Measurements from ENCODE around the gene ALDH4A1.

The ALDH4A1 gene

DNA sequence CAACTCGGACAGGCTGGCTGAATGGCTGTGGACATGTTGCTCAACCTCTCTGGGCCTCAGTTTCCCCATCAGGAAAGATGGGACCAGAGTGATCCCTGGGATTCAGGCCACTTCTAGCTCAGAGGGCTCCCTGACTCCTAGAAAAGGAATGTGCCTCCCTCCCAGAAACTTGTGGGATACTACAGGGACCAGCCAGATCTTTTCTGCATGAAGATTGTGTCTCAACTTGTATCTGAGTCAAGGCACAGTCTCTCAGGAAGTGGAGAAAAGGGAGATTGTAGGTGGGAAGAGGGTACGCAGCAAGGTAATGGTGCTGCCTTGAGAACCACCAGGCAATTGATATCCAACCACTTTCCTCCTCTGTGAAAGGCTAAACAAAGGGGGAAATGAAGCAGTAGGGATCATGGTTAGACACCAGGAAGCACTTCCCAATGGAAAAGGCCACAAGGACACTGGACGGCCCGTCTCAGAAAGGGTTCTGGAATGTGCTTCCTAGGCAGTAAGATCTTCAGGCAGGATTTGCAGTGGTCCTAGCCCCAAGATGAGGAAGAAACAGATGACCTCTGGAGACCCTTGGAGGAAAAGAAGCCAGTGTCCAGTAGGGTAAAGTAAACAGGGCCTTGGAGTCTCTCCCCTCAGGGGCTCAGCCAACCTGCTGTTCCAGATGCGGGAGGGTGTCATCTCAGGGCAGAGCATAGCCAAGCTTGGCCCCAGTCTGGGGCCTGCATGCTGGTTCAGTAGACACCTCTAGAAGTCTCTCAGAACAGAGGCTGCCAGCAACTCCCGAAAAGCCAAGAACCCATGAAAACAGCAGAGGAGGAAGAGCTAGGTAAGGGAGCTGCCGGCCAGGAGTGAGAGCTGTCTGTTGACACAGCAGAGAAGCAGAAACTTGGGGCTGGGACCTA lies 37.3 kb upstream of the ALDH4A1 start:
- no peak for DNase-seq

DNA sequence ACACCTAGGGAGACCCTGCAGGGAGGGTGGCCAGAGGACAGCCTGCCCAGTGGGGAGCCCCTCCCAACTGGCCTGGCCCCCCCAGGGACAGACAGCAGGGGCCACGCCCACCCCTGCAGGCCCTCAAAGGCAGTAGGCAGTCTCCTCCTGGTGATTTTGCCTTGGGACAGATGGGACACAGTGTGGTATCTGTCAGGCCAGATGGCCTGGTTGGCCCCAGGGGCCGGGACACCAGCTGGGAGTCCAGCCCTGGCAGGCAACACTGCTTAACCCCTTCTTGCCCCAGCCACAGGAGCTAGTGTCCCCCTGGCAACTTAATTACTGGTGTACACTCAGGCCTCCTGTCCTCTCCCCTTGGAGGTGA lies 36.3 kb upstream of the ALDH4A1 start:
- no peak for DNase-seq

DNA sequence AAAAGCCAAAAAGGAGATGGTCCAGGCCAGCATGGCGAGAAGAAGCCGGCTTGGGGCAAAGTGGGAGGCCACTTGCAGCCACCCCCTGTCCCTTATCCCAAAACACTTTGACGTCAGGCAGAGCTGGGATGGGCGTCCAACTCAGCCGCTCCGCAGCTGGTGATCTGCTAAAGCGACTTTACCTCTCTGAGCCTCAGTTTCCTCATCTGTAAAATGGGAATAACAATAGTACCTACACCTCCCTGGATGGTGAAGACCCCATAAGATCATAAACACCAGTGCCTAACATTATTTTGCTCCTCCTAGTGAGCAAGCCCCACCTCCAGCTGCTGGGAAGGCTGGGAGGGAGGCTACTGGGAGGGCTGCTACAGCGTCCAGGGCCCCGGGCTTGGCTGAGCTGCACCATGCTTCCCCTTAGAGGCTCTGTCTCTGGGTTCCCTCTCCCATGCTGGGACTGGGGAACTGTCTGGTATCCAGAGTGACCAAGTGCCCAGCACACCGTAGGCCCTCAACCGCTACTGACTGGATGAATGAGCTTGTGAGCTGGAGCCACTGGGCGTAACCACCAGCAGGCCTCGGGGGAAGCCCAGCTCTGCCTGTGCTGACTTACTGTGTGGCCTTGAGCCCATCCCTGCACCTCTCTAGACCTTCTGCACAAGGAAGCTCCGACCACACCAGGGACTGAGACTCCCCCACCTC lies 35.8 kb upstream of the ALDH4A1 start:
- no peak for DNase-seq

- DNase-seq, result no peak
Measured at GRCh38 chr1:18937539-18937938, 35.2 kb upstream of the ALDH4A1 start.

GRCh38 chr1:18936814-18937481 lies 34.6 kb upstream of the ALDH4A1 start:
- DNase-seq, result no peak

DNA sequence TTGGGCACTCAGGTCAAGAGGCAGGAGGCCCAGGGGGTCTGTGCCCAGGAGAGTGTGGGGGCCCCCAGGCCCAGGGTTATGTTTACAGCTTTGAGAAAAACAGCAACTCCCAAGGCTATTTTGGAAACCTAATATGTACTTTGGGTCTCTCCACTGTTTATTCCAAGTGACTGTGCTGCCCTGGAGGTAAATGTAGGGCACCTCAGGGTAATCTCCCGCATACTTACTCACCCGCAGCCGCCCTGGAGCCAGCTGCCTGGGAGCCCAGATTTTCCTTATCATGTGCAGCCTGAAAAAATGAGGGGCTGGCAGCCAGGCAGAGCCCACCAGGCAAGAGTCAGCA lies 34.1 kb upstream of the ALDH4A1 start:
- DNase-seq, result no peak

- no peak for DNase-seq
Measured at GRCh38 chr1:18934205-18935000, 32.0 kb upstream of the ALDH4A1 start.

DNA sequence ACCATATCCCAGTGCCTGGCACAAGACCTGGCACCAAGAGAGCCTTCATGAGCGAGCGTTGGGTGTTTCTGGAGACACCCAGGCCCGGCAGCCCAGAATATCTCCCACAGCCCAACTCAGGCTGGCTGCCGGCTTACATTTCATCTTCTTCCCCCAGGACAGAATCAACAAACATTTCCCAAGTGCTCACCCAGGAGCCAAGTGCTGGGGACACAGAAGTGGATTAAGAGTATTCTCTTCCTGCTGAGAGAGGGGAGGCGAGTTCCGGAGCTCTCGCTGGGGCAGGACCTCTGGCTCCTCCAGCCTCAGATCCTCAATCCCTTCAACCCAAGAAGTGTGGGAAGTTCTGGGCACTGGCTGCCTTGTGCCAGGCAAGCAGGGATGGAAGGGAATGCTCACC lies 30.5 kb upstream of the ALDH4A1 start:
- DNase-seq, result no peak

- no peak for DNase-seq
Measured at GRCh38 chr1:18932387-18932786, 30.0 kb upstream of the ALDH4A1 start.

DNA sequence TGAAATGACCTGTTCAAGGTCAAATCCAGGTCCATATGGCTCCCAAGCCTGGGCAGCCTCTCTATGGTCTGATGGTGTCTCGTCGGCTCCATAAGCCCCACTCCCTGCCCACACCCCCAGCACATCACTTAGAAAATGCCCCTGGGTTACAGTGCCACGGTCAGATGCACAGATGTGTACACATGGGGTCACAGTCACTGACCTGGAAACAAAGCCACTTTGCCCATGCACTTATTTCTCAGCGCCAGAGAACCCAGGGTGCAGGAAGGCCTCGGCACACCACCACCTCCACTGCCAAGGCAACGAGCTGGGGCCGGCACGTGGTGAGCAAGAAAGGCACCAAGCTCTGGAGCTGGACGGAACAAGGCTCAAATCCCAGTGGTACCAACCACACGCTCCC lies 29.4 kb upstream of the ALDH4A1 start:
- no peak for DNase-seq

GRCh38 chr1:18929686-18930085 lies 27.3 kb upstream of the ALDH4A1 start:
- no peak for DNase-seq

DNA sequence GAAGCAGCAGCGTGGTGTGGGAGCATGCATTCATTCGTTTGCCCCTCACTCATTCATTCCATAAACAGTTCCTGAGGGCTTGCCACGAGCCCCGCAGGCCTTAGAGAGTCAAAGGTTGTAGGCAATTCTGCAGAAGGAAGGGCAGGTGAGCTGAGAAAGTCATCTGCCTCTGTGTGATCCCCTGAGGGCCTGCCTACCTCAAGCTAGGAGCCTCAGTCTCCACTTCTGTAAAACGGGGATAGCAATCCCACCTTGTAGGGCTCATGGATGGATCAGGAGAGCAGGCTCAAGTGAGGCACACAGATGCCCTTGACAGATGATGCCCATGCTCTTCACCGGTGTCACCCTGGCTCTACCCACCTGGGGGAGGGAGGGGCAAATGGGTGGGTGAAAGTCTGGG lies 26.6 kb upstream of the ALDH4A1 start:
- DNase-seq, result no peak

GRCh38 chr1:18928406-18928805 lies 26.1 kb upstream of the ALDH4A1 start:
- no peak for DNase-seq

DNA sequence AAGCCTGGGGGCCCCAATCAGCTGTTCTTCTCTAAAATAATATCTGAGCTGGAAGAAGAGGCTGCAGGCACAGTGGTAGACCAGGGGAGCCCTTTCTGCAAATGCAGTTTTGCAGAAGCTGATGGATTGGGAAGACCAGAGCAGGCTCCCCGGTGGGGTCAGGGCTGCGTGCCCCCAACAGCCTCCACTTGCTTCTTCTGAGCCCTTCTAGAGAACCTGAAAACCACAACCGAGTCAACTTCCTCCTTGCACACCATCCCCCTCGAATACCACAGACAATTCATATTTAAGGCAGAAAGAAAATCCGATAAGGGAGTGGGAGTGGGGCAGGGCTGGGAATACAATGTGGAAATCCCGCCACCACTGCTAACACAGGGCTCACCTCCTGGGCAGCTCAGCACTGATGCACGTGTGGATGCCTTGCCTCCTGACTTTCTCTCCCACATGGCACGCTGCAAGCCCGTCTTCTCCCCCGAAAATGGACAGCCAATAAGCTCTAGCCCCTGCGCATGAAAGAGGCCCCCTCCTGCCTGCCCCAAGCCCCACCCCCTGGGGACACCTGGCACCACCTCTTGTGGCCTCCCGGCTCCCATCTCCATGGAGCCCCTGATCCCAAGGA lies 25.4 kb upstream of the ALDH4A1 start:
- no peak for DNase-seq

DNA sequence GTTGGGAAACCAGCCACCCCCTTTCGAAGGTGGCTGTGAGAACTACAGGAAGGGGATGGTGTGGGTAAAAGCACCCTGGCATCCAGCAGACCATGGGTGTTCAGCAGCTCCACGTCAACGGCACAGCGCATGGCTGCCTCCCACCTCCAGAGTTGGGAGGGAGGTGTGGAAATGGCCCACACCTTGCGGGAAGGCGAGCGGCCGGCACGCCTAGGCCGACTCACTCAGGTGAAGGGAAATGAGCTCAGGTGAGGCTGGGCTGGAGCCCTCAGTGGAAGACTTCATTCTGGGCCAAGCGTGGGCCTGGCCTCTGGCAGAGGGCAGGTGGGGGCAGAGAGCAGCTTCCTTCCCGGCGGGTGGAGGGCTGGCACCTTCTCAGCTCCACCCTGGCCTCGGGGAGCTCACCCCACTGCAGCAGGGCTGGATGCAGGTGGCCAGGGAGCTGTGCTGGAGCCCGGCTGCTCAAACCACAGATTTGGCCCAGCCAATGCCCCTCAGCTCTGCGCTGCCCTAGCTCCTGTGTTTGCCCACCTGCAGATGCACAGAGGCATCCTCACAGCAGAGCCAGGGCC lies 24.8 kb upstream of the ALDH4A1 start:
- peak; percentile 38 for DNase-seq

GRCh38 chr1:18926315-18927081 lies 24.1 kb upstream of the ALDH4A1 start:
- DNase-seq, result peak; percentile 80

- no peak for DNase-seq
Measured at GRCh38 chr1:18925279-18925678, 22.9 kb upstream of the ALDH4A1 start.

DNA sequence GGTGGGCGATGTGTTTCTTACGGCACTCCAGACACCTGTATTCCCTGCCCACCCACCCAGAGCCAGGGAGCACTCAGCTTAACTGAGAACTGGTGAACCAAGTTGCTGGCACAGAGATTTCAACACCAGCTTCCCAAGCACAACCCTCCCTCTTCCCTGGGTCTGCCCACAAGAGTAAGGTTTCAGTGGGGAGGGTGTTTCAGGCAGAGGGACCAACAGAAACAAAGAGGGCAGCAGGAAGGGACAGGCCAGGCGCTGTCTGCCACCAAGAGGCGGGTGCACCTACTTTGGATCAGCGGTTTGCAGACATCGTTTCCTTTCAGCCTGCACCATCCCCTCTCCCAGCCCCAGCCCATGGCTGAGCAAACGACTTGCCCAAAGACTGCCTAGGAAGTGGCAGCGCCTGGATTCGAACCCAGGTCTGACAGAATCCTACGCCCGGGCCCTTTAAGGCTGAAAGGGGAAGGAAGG lies 21.9 kb upstream of the ALDH4A1 start:
- DNase-seq, result no peak

DNA sequence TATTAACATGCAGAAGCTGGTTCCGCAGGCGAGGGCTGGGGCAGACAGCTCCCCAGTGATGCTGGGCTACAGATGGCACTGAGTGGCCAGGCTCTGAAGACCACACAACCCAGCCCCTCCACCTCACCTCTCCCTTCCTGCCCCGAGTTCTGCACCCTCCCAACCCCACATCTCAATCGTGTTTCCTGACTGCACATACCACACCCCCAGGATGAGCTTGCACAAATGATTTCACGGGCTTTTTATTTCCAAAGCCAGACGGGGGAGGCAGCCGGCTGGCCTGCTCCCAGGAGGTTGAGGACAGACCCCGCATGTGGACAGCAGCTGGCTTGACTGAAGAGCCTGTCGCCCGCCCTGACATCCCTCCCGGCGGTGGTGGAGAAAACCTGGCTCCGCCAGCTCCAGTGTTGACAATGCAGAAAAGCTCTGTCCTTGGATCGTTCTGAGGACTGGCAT lies 21.4 kb upstream of the ALDH4A1 start:
- no peak for DNase-seq

DNA sequence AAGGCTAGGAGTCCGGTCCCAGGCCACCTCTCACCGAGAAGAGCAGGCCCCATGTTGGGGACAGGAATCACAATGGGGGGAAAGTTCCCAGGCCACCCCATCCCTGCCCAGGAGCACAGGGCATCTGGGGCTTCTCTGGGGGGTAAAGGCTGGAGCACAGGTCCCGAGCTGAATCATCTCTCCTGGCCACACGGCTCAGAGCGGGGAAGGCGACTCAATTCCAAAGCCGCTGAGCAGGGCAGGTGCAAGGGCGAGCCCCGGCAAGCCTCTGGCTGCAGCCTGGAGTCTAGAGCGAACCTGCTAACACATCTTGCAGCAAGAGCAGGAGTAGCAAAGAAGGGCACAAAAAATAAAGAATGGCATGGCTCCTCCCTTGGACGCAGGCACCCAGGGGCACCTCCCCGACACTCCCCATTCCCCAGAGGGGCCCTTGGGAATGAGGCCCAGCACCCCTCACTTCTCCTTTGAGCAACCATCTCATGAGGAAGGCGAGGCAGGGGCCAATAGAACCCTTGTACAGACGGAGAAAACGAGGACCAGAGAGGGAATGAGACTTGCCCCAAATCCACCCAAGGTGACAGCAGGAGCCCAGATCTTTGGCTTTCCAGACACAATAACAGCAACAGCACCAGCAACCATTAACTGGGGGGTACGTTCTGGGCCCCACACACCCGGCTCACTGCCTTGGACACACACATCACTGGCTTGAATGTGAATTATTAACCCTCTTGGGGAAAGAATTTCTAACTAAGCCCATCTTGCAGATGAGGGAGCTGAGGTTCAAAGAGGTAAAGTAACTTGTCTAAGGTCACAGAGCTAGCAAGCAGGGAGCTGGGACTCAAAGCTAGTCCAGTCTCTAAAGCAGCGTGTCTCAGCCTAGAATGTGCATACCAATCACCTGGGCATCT lies 20.7 kb upstream of the ALDH4A1 start:
- DNase-seq, result no peak
